Peyer's patch (tissue), 4 donors: ENCODE measurements around the gene FSTL5.

Experiments
- CTCF ChIP-seq, 6 experiments: fragments of 450-650 bp in 4 of 6; fragments of 200-600 bp in 2 of 6; sonication (generic) in 1 of 6; IDR thresholded peaks; one replicate each; pipeline ENCODE4 v1.5.1; 2017 to 2019; ENCODE audit warnings: antibody characterized with exemption in 6 of 6, mild to moderate bottlenecking in 3 of 6, moderate library complexity in 1 of 6
- POLR2A ChIP-seq, 2 donors: fragments of 450-650 bp; IDR thresholded peaks; one replicate each; pipeline ENCODE4 v1.5.1; 2017; ENCODE audit warnings: antibody characterized with exemption in 2 of 2, mild to moderate bottlenecking in 2 of 2, moderate library complexity in 2 of 2

GRCh38 chr4:162209706-162210105 is 45.9 kb upstream of the FSTL5 start:
- TF ChIP-seq POLR2A (IDR thresholded peaks at IDR 0.05) (no peak), CTCF (IDR thresholded peaks at IDR 0.05) (no peak)
